ENCODE measurements around the gene SPTAN1.

- TF ChIP-seq CTCF (IDR thresholded peaks at IDR 0.05) (no peak), POLR2A (IDR thresholded peaks at IDR 0.05) (no peak)
These were observed 29.0 kb upstream of the SPTAN1 start for GRCh38 chr9:128523199-128523925.
